Measurements from ENCODE around the gene S1PR5.
"Not testable (repeated sequence)": the region's sequence is repeated elsewhere in the genome, so short reads cannot be mapped to it uniquely, and the experiment has no call there.

Gene S1PR5

DNA sequence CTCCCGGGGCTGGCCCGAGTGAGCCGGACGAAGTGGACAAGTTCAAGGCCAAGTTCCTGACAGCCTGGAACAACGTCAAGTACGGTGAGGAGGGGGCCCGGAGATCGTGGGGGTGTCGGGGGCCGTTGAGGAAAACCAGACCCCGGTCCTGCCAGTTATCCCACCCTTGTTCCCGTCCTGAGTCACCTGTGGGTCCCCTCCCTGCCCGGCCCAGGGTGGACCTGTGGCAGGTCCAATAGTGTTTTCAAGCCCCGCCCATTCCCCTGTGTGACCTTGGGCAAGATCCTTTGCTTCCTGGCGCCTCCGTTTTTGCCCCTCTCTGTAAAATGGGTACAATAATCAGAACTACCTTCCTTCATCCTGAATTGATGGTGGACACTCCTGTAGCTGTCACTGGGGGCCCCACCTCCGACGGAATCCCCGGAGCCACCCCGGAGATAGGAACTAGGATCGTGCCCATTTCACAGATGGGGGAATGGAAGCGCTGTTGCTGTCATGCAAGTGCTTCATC is 27.1 kb upstream of the S1PR5 start:
- DNase-seq (ENCODE audit: low spot score): no peak

DNA sequence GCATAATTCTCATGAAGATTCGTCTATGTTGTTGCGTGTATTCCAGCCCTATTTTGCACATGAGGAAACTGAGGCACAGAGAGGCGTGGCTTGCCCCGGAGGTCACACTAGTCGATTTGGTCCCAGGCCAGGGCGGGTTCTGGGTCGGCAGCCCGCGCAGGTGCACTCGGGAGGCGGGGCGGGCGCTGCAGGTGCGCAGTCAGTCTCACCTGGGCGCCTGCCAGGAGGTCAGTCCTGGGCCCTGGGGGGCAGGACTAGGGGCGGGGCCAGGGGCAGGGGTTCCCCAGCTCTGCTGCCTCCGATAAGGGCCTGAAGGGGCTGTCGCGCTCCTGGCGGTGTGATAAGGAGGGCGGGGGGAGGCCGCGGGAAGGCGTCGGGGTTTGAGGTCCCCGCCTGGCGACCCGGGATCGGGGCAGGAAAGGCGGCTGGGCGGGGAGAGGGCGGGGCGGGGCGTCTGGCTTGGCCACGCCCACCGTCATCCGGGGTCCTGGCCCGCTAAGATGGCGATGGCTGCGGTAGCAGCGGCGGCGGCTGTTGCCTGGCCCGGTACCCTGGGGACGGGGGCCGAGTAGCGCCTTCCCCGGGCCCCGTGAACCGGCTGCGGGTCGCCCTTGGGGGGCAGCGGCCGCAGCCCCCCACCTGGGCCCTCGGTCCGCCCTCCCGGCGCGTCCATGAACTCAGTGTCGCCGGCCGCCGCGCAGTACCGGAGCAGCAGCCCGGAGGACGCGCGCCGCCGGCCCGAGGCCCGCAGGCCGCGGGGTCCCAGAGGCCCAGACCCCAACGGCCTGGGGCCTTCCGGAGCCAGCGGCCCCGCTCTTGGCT is 26.4 kb upstream of the S1PR5 start, which contains the start of gene ATG4D:
ATG4D (plus strand) TSS at position 485 of the 822 bp plus-strand sequence; CDS start at position 672, 187 bp downstream.
- peak; percentile 98 for DNase-seq (ENCODE audit: low spot score)

- DNase-seq (ENCODE audit: low spot score): no peak
Observed at GRCh38 chr19:10543059-10543419, 25.8 kb upstream of the S1PR5 start.

GRCh38 chr19:10539016-10539415 is 21.8 kb upstream of the S1PR5 start:
- not testable (repeated sequence) for DNase-seq (ENCODE audit: low spot score)

DNA sequence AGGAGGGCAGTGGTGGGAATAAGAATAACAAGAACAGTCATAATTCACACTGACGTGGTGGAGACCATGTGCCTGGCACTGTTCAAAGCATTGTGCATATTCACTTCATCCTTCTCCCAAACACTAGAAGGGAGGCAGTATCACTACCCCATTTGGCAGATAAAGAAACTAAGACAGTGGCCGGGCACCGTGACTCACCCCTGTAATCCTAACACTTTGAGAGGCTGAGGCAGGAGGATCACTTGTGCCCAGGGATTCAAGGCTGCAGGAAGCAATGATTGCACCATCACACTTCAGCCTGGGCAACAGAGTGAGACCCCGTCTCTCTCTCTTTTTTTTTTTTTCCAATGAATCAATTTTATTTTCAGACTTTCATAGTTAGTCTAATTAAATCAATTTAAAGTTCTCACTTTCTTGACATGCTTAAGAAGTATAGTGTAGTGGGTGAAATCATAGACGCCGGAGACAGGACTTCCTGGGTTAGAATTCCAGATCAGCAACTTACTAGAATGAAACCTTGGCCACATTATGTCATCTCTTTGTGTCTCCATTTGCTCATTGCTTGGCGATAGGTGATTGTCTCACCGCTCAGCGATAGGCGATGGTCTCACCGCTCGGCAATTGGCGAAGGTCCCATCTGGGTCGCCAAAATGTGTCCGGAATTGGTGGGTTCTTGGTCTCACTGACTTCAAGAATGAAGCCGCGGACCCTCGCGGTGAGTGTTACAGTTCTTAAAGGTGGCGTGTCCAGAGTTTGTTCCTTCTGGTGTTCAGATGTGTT is 21.1 kb upstream of the S1PR5 start:
- DNase-seq (ENCODE audit: low spot score): no peak

GRCh38 chr19:10537668-10538067 is 20.4 kb upstream of the S1PR5 start:
- DNase-seq (ENCODE audit: low spot score): no peak

DNA sequence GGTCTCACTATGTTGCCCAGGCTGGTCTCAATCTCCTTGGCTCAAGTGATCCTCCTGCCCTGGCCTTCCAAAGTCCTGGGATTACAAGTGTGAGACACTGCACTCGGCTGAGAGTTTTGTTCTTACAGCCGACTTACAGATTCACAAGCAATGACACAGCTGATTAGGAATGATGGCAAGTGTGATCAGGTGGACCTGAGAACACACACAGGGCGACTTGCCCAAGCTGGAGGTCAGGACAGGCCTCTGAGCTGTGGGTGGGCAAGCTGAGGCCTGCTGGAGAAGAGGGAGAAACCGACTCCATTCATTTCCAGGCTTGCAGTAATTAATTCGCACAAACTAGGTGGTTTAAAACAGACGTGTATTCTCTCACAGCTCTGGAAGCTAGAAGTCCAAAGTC is 18.4 kb upstream of the S1PR5 start:
- no peak for DNase-seq (ENCODE audit: low spot score)

GRCh38 chr19:10533646-10534386 is 16.6 kb upstream of the S1PR5 start:
- DNase-seq (ENCODE audit: low spot score): peak; percentile 86

DNA sequence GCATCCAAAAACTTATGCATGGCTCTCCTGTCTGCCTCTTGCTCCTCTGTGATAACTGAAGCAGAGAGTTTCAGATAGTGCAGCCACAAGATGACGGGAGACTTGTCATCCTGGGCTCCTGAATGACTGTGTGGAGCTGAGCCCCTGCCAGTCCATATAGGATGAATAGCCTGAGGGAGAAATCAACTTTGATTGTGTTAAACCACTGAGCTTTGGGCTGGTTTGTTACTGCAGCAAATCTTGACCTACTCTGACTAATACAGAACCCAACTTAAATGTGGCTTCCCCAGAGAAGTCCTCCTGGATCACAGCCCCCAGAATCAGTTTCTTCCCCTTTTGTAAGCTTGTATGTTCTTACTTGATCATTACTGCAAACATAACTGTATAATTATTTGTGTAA is 15.2 kb upstream of the S1PR5 start:
- no peak for DNase-seq (ENCODE audit: low spot score)

DNA sequence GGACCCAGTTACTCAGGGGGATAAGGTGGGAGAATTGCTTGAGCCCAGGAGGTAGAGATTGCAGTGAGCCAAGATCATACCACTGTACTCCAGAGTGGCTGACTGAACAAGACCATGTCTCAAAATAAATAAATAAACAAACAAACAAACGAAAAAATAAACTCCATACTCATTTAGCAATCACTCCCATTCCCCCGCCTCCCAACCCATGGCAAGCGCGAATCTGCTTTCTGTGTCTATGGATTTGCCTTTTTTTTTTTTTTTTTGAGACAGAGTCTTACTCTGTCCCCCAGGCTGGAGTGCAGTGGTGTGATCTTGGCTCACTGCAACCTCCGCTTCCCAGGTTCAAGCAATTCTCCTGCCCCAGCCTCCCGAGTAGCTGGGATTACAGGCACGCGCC is 9.6 kb upstream of the S1PR5 start:
- not testable (repeated sequence) for DNase-seq (ENCODE audit: low spot score)

GRCh38 chr19:10525636-10526035 is 8.4 kb upstream of the S1PR5 start:
- DNase-seq (ENCODE audit: low spot score): no peak

- DNase-seq (ENCODE audit: low spot score): peak; percentile 0
Observed at GRCh38 chr19:10523135-10523636, 5.9 kb upstream of the S1PR5 start.

GRCh38 chr19:10521461-10522171 is 4.4 kb upstream of the S1PR5 start:
- DNase-seq (ENCODE audit: low spot score): peak; percentile 0

GRCh38 chr19:10520652-10521318 is 3.5 kb upstream of the S1PR5 start:
- peak; percentile 1 for DNase-seq (ENCODE audit: low spot score)

DNA sequence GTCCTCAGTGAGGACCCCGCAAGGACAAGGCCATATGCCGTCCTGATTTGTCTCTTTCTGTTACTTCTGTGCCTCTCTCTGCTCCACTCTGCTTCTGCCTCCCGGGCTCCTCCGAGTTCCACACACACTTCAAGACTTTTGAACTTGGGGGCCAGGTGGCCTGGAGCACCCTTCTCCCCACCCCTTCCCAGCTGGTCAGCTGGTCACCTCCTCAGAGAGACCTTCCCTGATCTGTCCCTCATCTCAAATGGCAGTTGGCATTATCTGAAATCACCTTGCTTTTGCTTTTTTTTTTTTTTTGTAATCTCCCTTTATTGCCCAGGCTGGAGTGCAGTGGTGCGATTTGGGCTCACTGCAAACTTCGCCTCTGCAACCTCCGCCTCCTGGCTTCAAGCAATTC is 2.2 kb upstream of the S1PR5 start:
- DNase-seq (ENCODE audit: low spot score): no peak

DNA sequence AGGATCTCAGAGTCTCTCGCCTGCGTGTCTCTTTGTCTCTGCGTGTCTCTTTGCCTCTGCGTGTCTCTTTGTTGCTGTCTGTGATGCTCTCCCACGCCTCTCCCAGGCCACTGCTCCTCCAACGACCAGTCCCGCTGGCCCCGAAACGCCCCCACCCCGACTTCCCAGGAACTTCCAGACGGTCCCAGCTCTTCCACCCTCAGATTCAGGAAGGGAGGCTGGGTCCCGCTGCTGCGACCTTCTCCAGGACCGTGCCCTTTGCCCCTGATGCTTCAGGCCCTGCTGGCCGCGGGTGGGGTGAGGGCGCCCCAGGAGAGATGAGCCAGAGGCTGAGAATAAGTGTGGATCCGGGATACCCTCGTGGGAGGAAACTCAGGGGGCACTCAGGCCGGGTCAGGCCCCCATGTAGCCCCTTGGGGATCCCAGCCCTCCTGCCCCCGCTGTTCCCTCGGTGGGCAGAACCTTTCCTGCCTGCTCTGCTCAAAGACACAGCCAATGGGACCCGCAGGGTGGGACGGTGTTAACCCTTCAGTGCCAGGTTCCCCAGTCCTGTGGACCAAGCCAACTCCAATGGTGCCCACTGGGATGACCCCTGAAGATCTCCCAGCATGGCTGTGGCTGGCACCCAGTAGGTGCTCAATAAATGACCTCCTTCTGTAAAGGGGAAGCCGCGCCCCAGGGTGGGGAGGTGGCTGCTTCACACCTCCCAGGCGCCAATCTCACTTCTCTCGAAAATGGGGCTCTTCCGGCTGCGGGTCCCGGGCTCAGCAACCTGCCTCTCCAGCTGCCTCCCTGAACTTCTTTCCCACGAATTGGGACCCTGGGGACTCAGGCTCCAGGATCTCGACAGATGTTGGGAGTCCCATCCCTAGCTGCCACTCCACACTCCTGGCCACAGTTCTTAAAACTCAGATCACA is 1.5 kb upstream of the S1PR5 start:
- peak; percentile 4 for DNase-seq (ENCODE audit: low spot score)

- DNase-seq (ENCODE audit: low spot score): peak; percentile 40
Observed at GRCh38 chr19:10517760-10518443, 655 bp upstream of the S1PR5 start.

GRCh38 chr19:10516671-10517286 is 468 bp downstream of the S1PR5 start:
- DNase-seq (ENCODE audit: low spot score): no peak

- no peak for DNase-seq (ENCODE audit: low spot score)
Observed at GRCh38 chr19:10516064-10516385, 1.2 kb downstream of the S1PR5 start.
